GM18526 (cell line): ENCODE measurements around the gene RNLS.

Source experiments
- POLR2A ChIP-seq: IDR thresholded peaks from 3 replicates; pipeline ENCODE4 v1.6.1; 2011; ENCODE audit not compliant: insufficient read length; ENCODE audit errors: extremely low read depth

RNLS gene

GRCh38 chr10:88382699-88383098 is 200.4 kb downstream of the RNLS start:
- no peak for TF ChIP-seq POLR2A

GRCh38 chr10:88379575-88379974 is 203.5 kb downstream of the RNLS start:
- TF ChIP-seq POLR2A: no peak

GRCh38 chr10:88377510-88377909 is 205.6 kb downstream of the RNLS start:
- no peak for TF ChIP-seq POLR2A

- no peak for TF ChIP-seq POLR2A
Observed at GRCh38 chr10:88374392-88375175, 208.5 kb downstream of the RNLS start.

GRCh38 chr10:88372881-88373592 is 210.1 kb downstream of the RNLS start:
- no peak for TF ChIP-seq POLR2A

GRCh38 chr10:88372051-88372715 is 210.9 kb downstream of the RNLS start:
- TF ChIP-seq POLR2A: no peak

- TF ChIP-seq POLR2A: no peak
Observed at GRCh38 chr10:88370713-88371112, 212.4 kb downstream of the RNLS start.

GRCh38 chr10:88366772-88367171 is 216.3 kb downstream of the RNLS start:
- no peak for TF ChIP-seq POLR2A

- TF ChIP-seq POLR2A: no peak
Observed at GRCh38 chr10:88361995-88362807, 220.9 kb downstream of the RNLS start.

- TF ChIP-seq POLR2A: no peak
Observed at GRCh38 chr10:88361494-88361893, 221.6 kb downstream of the RNLS start.

GRCh38 chr10:88347597-88348304 is 235.4 kb downstream of the RNLS start:
- no peak for TF ChIP-seq POLR2A

- TF ChIP-seq POLR2A: no peak
Observed at GRCh38 chr10:88347022-88347421, 236.1 kb downstream of the RNLS start.

- TF ChIP-seq POLR2A: no peak
Observed at GRCh38 chr10:88346144-88346977, 236.8 kb downstream of the RNLS start.

- no peak for TF ChIP-seq POLR2A
Observed at GRCh38 chr10:88343761-88344484, 239.2 kb downstream of the RNLS start.
